Endodermal cell (in vitro differentiated cells): ENCODE measurements around the gene UPF1. TPM values are rescaled to one million over a fixed set of nuclear protein-coding genes. Genes with fewer than 3 reads are reported as not detected.
A peak's percentile ranks its signal among the peaks of the same experiment; 100 is the strongest.

Source experiments
- DNase-seq: peaks from one replicate; pipeline ENCODE4 v3.0.0-alpha.2; 2017
- H3K27ac ChIP-seq: 2 replicates; pipeline ENCODE4 v1.5.1; 2013; ENCODE audit warnings: mild to moderate bottlenecking, low read depth, low read length, moderate library complexity
- H3K27me3 ChIP-seq: 2 replicates; pipeline ENCODE4 v1.6.1; 2013; ENCODE audit warnings: mild to moderate bottlenecking, low read length, moderate library complexity; ENCODE audit not compliant: insufficient read depth, control insufficient read depth, poor library complexity, severe bottlenecking
- H3K36me3 ChIP-seq: 2 replicates; pipeline ENCODE4 v1.7.0; 2013; ENCODE audit warnings: mild to moderate bottlenecking, low read length, moderate library complexity; ENCODE audit not compliant: control insufficient read depth, insufficient read depth
- H3K4me1 ChIP-seq: one replicate; pipeline ENCODE4 v1.7.0; 2013; ENCODE audit warnings: low read length; ENCODE audit not compliant: control insufficient read depth, insufficient read depth
- H3K4me3 ChIP-seq: 2 replicates; pipeline ENCODE4 v1.5.1; 2013; ENCODE audit warnings: mild to moderate bottlenecking, low read length, moderate library complexity
- H3K9ac ChIP-seq: 2 replicates; pipeline ENCODE4 v1.6.1; 2013; ENCODE audit warnings: mild to moderate bottlenecking, low read length, moderate library complexity; ENCODE audit not compliant: poor library complexity, severe bottlenecking; ENCODE audit errors: extremely low read depth
- H3K9me3 ChIP-seq: 2 replicates; pipeline ENCODE4 v1.6.1; 2013; ENCODE audit warnings: mild to moderate bottlenecking, low read length, moderate library complexity; ENCODE audit not compliant: control insufficient read depth
- H3K27ac Mint-ChIP-seq: 2 replicates; pipeline ENCODE4 v1.8.0; 2020; ENCODE audit warnings: mixed read lengths
- H3K27me3 Mint-ChIP-seq: 2 replicates; pipeline ENCODE4 v1.8.0; 2021; ENCODE audit warnings: mild to moderate bottlenecking, mixed read lengths; ENCODE audit not compliant: insufficient read depth
- H3K36me3 Mint-ChIP-seq: 2 replicates; pipeline ENCODE4 v1.8.0; 2020; ENCODE audit warnings: low read depth, mixed read lengths
- H3K4me1 Mint-ChIP-seq: 2 replicates; pipeline ENCODE4 v1.8.0; 2020; ENCODE audit warnings: mixed read lengths
- H3K4me3 Mint-ChIP-seq: 2 replicates; pipeline ENCODE4 v1.8.0; 2020; ENCODE audit warnings: mild to moderate bottlenecking, moderate library complexity, mixed read lengths
- H3K9me3 Mint-ChIP-seq: 2 replicates; pipeline ENCODE4 v1.8.0; 2020; ENCODE audit warnings: mild to moderate bottlenecking, mixed read lengths
- WGBS, 2 experiments: methylation state at CpG; one replicate each; pipeline versions ENCODE4 v1.1.5 to v1.1.7; 2013; ENCODE audit warnings: missing lambda C conversion rate in 2 of 2, mixed read lengths in 1 of 2; ENCODE audit not compliant: insufficient coverage in 1 of 2, insufficient read length in 1 of 2; 5-methylcytosine and 5-hydroxymethylcytosine counted together
- total RNA-seq, 2 donors: library from RNA; stranded (reverse); fragmentation: NEBNext Ultra II Directional in 1 of 2; extraction: Animal tissue kit (Norgen Biotek cat#: 25700) in 1 of 2; gene quantifications; 2 replicates in 1 of 2; 3 replicates in 1 of 2; pipeline ENCODE4 v1.2.1, GENCODE V29; 2021
- TF ChIP-seq, protein P1 (sequence below): fragments of 200-600 bp; sonication (generic); conservative IDR thresholded peaks from 2 replicates; pipeline ENCODE4 v1.5.0; 2021; ENCODE audit warnings: antibody characterized with exemption, mild to moderate bottlenecking

The UPF1 gene
- total RNA-seq, 2 donors from 2014 or later: 82.1 to 87.3 TPM

DNA sequence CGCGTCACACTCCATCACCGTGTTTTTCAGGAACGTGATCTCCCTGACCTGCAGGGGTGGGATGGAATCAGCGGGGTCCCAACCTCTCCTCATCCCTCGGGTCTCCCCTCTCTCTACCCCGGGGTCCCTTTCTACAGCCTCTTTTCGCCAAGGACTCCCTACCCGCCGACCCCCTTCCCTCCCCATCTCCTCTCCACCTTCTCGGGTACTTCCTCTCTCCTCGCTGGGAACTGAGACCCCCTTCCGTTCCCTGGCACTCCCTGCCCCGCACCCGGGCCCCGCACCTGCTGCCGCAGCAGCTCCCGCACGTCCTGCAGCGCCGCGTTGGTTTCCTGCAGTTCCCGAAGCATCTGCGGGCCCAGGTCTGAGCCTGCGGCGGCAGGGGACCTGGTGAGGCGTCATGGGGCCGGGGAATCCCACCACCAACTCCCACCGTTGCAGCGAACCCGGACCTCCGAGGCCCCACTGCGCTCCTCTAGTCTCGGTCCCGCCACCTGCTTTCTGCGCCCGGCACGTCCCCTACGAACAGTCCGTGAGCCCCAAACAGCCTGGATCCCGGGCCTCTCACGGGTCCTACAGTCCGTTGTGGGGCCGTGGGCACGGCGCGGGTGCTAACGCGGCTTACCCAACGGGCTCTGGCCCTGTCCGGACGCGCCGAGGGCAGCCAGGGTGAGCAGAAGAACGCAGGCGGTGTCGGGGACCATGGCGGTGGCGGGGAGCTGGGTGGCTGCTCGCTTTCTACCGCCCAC, 41.0 kb upstream of the UPF1 start, which contains the start of gene COMP:
COMP (minus strand) TSS at position 740 of the 749 bp plus-strand sequence; CDS start at position 704, 36 bp downstream.
- H3K9me3 Mint-ChIP-seq: peaks cover 4% of the 10 kb centered on the region
- no peaks in the 10 kb centered on the region for H3K36me3 ChIP-seq
- DNase-seq: peak; percentile 58
- no peak within 1 kb of the TSS for H3K4me3 ChIP-seq
- no peaks in the 10 kb centered on the region for H3K36me3 Mint-ChIP-seq
- no peak within 1 kb of the TSS for H3K27ac Mint-ChIP-seq
- H3K4me1 ChIP-seq: no peaks in the 10 kb centered on the region
- TF ChIP-seq, protein P1, sequence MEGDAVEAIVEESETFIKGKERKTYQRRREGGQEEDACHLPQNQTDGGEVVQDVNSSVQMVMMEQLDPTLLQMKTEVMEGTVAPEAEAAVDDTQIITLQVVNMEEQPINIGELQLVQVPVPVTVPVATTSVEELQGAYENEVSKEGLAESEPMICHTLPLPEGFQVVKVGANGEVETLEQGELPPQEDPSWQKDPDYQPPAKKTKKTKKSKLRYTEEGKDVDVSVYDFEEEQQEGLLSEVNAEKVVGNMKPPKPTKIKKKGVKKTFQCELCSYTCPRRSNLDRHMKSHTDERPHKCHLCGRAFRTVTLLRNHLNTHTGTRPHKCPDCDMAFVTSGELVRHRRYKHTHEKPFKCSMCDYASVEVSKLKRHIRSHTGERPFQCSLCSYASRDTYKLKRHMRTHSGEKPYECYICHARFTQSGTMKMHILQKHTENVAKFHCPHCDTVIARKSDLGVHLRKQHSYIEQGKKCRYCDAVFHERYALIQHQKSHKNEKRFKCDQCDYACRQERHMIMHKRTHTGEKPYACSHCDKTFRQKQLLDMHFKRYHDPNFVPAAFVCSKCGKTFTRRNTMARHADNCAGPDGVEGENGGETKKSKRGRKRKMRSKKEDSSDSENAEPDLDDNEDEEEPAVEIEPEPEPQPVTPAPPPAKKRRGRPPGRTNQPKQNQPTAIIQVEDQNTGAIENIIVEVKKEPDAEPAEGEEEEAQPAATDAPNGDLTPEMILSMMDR: no peak
- H3K27me3 Mint-ChIP-seq: peaks cover 98% of the 10 kb centered on the region
- H3K4me1 Mint-ChIP-seq: peaks cover 6% of the 10 kb centered on the region
- peaks cover 100% of the 10 kb centered on the region for H3K27me3 ChIP-seq
- H3K9ac ChIP-seq: no peak within 1 kb of the TSS
- no peaks in the 10 kb centered on the region for H3K9me3 ChIP-seq
- H3K27ac ChIP-seq: no peak within 1 kb of the TSS
- H3K4me3 Mint-ChIP-seq: peak within 1 kb of the TSS; percentile 44
- 9 to 11% methylated on average over 22 to 61 of the region's 61 CpGs for WGBS, 2 experiments

DNA sequence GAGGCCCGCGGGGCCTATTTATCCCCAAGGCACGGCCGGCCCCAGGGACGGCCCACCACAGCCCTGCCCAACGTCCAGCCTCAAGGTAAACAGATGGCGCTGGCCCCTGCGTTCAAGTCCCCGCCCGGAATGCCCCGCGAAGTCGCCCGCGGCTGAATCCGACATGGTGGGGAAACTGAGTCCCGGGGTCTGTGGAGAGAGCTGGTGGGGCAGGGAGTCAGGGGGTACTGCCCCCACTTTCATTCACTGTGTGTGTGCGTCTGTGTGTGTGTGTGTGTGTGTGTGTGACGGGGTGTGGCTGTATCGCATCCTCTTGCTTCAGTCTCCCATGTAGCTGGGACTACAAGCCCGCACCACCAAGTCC, 40.5 kb upstream of the UPF1 start:
- 19 to 31% methylated on average over 5 to 18 of the region's 21 CpGs for WGBS, 2 experiments

DNA sequence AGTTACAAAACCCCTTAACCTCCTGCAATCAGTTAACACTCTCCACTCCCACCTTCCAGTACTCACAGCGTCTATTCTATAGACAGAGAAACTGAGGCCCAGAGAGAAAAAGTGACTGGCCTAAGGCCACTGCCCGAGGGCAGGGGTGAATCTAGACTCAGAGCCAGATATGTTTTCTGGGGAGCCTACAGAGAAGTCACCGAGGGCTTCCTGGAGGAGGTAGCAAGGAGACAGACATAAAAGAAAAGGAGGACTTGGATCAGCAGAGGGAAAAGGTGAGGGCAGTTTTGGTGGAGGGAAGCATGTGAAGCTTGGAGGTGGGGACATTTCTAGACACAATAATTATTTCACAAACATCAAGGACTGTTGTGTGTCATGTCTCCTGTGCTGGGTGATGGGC, 39.1 kb upstream of the UPF1 start:
- Histone ChIP-seq H3K27ac (no peak overlapping the region), H3K27me3 (peaks cover 100% of the 10 kb centered on the region), H3K9ac (no peak overlapping the region), H3K9me3 (no peaks in the 10 kb centered on the region), H3K36me3 (no peaks in the 10 kb centered on the region), H3K4me3 (no peak overlapping the region), H3K4me1 (no peaks in the 10 kb centered on the region)
- peaks cover 98% of the 10 kb centered on the region for H3K27me3 Mint-ChIP-seq
- H3K9me3 Mint-ChIP-seq: peaks cover under 1% of the 10 kb centered on the region
- 74 to 78% methylated on average over 3 of the region's 3 CpGs for WGBS, 2 experiments
- peaks cover 6% of the 10 kb centered on the region for H3K4me1 Mint-ChIP-seq
- TF ChIP-seq, protein P1: no peak
- H3K36me3 Mint-ChIP-seq: no peaks in the 10 kb centered on the region
- no peak overlapping the region for H3K27ac Mint-ChIP-seq
- no peak for DNase-seq
- no peak overlapping the region for H3K4me3 Mint-ChIP-seq

More for the DNA sequence above, 40.5 kb upstream of the UPF1 start:
- Mint-ChIP-seq H3K36me3 (no peaks in the 10 kb centered on the region), H3K4me3 (no peak overlapping the region), H3K9me3 (peaks cover 4% of the 10 kb centered on the region), H3K27me3 (peaks cover 98% of the 10 kb centered on the region), H3K4me1 (peaks cover 6% of the 10 kb centered on the region), H3K27ac (no peak overlapping the region)
- no peaks in the 10 kb centered on the region for H3K9me3 ChIP-seq
- no peak overlapping the region for H3K27ac ChIP-seq
- no peak for DNase-seq
- no peak overlapping the region for H3K9ac ChIP-seq
- no peak overlapping the region for H3K4me3 ChIP-seq
- no peaks in the 10 kb centered on the region for H3K36me3 ChIP-seq
- TF ChIP-seq, protein P1: no peak
- H3K27me3 ChIP-seq: peaks cover 100% of the 10 kb centered on the region
- no peaks in the 10 kb centered on the region for H3K4me1 ChIP-seq
